Posterior vena cava (tissue), 2 donors: ENCODE data around the gene EXOC8. TPM values are rescaled to one million over a fixed set of nuclear protein-coding genes. Genes with fewer than 3 reads are reported as not detected.

Experiments used
- DNase-seq: peaks from one replicate; pipeline ENCODE4 v3.0.0-alpha.2; 2020; ENCODE audit warnings: low spot score
- intact Hi-C, 2 donors: fragments of 100-400 bp; cut with DNase I; formaldehyde crosslinking; loops; one replicate each; pipeline versions ENCODE4 v1.14.1 to v1.14.2; 2022 to 2023
- total RNA-seq, 2 donors: library from RNA; stranded (reverse); fragmentation: NEBNext Ultra II Directional; extraction: Animal tissue kit (Norgen Biotek cat#: 25700); gene quantifications; one replicate each; pipeline ENCODE4 v1.2.1, GENCODE V29; 2021
- donor health status: DM: yes; HTN: yes; CAD: no.
- donor health status: DM: yes; HTN: yes; CAD: no.

Gene EXOC8
- total RNA-seq, 2 donors from 2014 or later = 12.5 to 15.7 TPM

DNA sequence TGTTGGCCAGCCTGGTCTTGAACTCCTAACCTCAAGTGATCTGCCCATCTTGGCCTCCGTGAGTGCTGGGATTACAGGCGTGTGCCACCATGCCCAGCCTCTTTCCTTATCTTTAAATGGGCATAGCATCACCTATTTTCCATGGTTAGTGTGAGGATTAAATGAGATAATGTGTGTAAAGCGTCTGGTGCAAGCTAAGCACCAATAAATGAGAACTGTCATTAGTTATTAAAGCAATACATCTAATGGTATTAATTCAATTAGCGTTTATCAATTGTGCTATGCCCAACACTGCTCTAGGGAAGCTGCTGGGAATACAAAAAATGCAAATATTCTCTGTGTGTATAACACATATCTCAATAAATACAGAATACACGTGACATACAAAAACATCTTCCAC, 10.0 kb downstream of the EXOC8 start:
- intact Hi-C loops = no loop called here
- DNase-seq = no peak

DNA sequence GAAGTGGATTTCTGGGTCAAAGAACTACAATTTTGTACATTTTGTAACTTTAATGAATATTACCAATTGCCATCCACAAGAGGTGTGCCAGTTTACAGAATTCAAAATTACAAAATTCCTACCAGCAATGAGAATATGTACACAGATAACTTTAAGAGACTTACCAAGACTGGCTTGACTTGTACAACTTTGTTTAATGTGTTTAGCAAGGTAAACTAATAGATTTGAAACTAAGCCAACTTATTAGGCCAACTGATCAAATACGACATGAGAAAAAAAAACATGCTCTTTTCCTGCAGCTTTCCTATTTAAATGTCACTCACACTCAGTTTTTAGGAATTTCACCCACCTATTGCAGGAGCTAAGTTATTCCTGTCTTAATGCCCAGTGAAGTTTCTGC, 11.4 kb downstream of the EXOC8 start:
- intact Hi-C loops = no loop called here
- DNase-seq = no peak

DNA sequence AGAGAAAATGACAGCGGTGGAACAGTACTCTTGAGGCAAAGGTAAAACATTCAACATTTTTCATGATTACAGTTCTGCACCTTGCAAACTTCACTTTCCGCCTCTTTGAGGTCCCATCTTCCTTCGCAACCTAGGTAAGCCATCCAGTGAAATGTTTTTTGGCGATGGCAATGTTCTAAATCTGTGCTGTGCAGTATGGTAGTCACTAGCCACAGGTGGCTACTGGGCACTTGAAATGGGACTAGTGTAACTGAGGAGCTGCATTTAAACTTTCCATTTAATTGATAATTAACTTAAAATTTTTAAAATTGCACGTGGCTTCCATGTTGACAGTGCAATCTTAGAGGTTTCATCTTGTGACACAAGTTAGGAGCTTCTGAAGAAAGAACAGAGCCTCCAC, 13.0 kb downstream of the EXOC8 start:
- no peak for DNase-seq
- intact Hi-C loops = no loop called here

DNA sequence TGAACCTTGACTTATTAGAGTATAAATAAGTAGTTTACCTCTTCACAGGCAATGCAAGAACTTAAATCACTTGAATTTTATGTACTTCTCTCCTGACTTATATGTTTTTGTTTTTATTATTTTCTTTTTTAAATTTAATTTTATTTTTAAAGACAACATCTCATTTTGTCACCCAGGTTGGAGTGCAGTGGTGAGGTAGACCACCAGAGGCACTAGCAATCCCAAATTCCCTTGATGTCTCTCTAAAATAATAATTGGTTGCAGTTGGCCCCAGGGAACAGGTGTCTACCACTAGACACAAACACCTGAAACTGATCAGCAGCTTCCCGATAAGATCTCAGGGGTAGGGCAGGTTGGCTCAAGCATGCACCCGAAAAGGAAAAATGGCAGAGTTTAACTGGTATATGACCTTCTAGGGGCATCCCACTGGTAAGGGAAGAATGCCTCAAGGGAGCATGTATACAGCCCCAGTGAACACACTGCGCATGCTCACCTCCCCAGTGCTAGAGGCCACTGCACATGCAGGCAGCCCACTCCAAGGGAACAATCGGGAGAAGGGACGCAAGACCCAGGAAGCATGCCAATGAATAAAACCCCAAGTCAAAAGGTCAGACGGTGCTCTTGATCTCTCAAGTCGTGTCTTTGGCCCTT, 14.6 kb downstream of the EXOC8 start:
- intact Hi-C loops = no loop called here

DNA sequence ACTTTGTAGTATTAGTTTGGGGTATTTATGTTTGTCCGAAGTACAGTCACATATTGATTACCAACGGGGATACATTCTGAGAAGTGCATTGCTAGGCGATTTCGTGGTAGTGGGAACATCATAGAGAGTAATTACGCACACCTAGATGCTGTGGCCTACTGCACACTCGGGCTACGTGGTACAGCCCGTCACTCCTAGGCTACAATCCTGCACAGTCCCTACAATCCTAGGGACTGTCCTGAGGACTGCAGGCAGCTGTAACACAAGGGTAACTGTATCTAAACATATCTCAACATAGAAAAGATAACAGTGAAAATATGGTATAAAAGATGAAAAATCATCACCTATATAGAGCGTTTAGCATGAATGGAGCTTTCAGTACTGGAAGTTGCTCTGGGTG, 18.6 kb downstream of the EXOC8 start:
- no peak for DNase-seq
- intact Hi-C loops = no loop called here

More for the DNA sequence above, 14.6 kb downstream of the EXOC8 start:
- no peak for DNase-seq

DNA sequence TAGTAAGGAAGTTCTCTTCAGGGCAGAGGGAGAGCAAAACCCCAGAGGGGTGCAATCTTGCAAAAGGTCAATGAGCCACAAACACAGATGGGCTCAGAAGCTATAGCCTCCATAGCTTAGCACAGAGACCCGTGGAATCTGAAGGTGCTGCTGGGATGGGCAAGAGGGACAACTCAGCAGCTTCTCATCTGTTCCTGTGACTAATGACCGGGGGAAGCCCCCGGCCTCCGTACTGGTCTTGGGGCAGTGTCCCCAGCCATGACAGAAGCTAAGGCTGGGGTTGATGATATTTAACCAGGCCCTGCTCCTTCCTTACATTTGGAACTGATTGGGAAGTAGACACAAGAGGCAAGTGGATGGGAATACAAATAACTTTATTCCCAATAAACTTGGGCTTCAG, 19.1 kb downstream of the EXOC8 start:
- intact Hi-C loops = no loop called here
- DNase-seq = no peak

DNA sequence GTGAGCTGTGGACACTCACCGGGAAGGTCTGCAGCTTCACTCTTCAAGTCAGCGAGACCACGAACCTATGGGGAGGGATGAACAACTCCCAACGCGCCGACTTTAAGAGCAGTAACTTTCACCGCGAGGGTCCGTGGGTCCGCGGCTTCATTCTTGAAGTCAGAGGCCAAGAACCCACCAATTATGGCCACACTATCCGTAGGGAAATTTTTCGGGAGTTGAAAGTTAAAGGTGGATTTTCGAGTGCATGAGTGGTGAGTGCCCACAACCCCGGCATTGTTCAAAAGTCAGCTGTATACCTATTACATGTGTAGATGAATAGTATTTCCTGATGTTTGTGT, 19.7 kb downstream of the EXOC8 start:
- intact Hi-C loops = no loop called here
- DNase-seq = no peak

DNA sequence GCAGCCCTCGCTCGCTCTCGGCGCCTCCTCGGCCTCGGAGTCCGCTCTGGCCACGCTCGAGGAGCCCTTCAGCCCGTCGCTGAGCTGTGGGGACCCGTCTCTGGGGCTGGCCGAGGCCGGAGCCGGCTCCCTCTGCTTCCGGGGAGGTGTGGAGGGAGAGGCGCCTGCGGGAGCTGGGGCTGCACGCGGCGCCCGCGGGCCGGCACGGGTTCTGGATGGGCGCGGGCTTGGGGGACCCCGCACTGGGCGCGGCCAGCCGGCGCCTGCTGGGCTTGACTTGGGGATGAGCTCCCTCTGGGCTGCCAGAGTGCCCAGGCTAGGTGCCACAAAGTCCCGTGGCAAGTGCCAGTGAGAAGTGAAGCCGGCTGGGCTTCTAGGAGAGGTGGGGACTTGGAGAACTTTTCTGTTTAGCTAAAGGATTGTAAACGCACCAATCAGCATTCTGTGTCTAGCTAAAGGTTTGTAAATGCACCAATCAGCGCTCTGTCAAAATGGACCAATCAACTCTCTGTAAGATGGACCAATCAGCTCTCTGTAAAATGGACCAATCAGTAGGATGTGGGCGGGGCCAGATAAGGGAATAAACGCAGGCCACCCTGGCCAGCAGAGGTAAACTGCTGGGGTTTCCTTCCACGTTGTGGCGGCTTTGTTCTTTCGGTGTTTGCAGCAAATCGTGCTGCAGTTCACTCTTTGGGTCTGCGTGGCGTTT, 20.2 kb downstream of the EXOC8 start:
- intact Hi-C loops = no loop called here
- no peak for DNase-seq

DNA sequence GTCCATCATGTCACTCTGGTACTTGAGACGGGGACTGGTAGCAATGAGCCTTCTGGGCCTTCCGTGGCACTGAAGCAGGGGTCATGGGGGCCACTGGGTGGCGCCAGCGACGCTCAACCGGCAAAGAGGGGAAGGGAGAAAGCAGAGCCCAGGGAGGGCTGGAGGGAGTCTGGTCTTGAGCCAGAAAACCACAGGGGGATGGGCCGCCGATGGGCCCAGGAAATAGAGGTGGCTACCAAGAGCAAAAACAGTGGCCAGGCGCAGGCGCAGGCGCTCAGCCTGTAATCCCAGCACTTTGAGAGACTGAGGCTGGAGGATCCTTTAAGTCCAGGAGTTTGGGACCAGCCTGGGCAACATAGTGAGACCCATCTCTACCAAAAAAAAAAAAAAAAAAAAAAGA, 21.8 kb downstream of the EXOC8 start:
- intact Hi-C loops = no loop called here
- DNase-seq = no peak

DNA sequence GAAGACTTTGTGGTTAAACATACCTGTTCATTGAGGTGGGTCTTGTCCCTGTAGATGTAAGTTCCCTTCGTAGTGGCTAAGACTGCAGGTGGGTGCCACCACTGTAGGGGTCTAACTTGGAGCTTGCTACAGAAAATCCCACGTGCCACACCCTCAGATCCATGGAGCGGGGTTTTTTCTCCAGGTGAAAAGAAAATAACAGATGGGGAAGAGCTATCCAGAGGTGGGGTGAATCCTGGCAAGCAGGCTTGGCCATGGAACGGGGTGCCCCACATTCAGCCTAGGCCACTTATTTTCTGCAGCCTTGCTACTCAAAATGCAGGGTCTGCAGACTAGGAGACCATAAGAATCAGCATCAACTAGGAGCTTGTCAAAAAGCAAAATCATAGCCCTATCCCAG, 24.0 kb downstream of the EXOC8 start:
- intact Hi-C loops = no loop called here
- no peak for DNase-seq

DNA sequence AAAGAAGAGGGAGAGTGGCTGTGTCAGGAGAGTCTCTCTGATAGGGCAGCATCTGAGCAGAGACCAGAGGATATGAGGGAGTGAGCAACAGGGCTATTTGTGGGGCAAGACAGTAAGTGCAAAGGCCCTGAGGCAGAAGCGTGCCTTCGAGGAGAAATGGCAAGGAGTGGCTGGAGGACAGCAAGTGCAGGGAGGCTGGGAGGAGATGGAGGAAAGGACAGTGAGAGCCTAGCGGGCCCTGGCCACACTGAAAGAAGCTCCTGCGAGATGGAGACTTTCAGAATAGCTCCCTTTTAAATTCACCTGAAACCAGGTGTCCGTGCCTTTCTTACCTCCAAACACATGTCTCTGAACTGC, 25.2 kb downstream of the EXOC8 start:
- intact Hi-C loops = no loop called here
- DNase-seq = no peak

DNA sequence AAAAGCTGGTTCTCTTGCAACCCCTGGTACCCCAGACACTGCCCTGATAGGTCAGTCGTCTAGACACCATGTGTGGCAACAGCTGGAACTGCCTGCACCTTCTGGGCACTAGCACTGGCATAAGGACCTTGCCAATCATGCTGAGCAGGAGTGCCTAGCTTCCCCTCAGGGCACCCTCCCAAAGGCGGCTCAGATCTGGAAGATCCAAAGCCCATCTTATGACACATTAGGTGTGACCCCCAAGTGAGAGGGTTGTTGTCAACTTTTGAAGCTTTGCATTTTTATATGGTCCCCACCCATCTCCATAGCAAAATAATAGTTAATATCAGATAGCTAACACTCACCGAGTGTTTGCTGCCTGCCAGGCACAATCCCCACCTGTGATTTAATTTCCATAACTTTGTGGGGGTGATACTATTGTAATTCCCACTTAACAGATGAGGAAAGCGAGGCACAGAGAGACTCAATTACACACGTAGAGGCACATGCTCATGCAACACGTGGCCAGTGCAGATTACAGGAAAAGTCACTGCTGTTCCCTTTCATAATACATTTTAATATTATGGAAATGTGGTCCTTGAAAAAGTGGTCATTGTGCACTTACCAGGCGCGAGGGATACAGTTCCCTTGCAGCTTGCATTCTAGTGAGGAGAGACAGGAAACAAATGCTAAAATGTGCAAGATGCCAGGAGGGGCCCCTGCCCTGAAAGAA, 25.8 kb downstream of the EXOC8 start:
- no peak for DNase-seq
- intact Hi-C loops = no loop called here

DNA sequence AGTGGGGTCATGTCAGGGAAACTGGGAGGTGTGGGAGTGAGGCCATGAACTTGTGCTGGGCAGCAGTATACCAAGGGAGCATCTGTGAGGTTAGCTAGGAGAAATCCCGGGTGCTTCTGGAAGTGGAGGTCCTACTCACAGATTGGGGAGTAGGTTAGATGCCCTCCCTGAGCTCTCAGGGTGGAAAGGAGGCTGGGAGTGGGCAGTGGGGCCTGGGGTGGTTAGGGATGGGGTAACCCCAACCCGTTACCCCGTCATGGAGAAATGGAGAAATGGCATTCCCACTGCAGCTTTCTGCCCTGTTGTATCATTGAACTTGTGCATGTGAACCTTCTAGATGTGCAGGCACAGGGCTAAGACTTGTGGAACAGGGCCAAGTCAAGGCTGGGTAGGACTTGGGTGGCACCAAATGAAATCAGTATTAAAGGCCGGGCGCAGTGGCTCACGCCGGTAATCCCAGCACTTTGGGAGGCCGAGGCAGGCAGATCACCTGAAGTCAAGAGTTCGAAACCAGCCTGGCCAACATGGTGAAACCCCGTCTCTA, 27.2 kb downstream of the EXOC8 start:
- DNase-seq = no peak
- intact Hi-C loops = no loop called here

DNA sequence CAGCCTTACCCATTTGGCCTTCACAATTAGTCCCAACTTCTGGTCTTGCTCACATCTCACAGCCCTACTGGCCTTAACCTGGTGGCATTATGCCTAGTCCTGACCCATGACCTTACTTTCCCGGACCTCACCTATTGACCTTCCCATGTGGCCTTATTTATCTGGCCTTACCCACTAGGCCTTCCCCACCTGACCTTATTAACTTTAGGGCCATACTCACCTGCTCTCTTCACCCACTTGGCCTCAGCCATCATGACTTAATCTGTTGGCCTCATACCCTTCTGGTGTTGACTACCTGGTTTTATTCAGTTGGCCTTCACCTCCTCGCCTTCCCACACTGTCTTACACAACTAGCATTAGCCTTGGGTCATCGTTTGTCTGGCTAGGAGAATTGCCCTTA, 35.7 kb downstream of the EXOC8 start:
- no peak for DNase-seq
- intact Hi-C loops = no loop called here

DNA sequence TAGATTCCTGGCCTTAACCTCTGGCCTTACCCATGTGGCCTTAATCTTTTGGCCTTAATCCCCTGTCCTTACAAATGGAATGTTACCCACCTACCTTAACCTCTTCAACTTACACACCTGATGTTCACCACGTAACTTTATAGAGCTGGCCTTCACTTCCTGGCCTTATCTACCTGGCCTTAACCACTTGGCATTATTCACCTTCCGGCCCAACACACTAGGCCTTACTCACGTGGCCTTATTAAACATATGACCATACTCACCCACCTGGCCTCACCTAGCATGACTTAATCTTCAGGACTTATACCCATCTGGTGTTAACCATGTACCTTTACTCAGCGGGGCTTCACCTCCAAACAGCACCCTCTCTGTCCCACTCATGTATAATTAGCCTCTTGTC, 41.7 kb downstream of the EXOC8 start:
- intact Hi-C loops = no loop called here
- no peak for DNase-seq

DNA sequence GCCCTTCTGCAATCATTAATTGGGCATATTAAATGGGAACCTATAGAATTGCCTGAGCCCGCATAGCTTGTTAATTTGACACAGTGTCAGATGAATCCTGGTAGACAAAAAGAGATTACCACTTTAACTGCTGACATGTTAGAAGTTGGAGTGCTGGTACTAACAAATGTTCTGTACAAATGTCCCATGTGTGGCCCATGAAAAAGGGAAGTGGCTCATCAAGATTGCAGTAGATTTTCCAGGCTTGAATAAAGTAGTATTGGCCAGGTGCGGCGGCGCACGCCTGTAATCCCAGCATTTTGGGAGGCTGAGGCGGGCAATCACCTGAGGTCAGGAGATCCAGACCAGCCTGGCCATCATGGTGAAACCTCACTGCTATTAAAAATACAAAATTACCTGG, 51.0 kb downstream of the EXOC8 start:
- DNase-seq = no peak
- intact Hi-C loops = no loop called here

DNA sequence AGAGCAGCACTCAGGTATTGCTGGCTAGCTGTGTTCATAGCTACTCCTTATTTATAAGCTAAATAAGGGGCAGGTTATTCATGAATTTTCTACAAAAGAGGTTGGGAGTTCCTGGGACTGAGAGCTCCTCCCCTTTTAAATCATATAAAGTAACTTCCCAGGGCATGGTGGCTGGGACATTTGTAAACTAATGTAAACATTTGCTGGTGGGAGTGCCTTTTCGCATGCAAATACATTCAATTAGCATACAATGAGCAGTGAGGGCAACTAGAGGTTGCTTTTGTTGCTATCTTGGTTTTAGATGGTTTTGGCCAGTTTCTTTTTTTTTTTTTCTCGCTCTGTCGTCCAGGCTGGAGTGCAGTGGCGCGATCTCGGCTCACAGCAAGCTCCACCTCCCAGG, 53.2 kb downstream of the EXOC8 start:
- intact Hi-C loops = no loop called here
- no peak for DNase-seq
